B cell (primary cell): Measurements from ENCODE around the gene HAO2. TPM values are rescaled to one million over a fixed set of nuclear protein-coding genes. Genes with fewer than 3 reads are reported as not detected.

Source experiments
- ATAC-seq: fragments of 200-7000 bp; cut with Tn5 transposase; one replicate; pipeline ENCODE4 v1.10.0; 2021; ENCODE audit warnings: low read depth, mild to moderate bottlenecking, moderate number of reproducible peaks, moderate library complexity
- CTCF ChIA-PET: fragments of 350-600 bp; sonication (Branson Sonifier 250); formaldehyde crosslinking; loops from one replicate; lab custom pipeline; 2021; ENCODE audit warnings: antibody characterized with exemption, inconsistent platforms; lab: Charles Lee
- POLR2A ChIA-PET: fragments of 350-600 bp; sonication (Branson Sonifier 250); formaldehyde crosslinking; loops from one replicate; lab custom pipeline; 2021; ENCODE audit warnings: antibody characterized with exemption; lab: Charles Lee
- DNase-seq: peaks from one replicate; pipeline ENCODE4 v3.0.0; 2013
- H2AFZ ChIP-seq: 2 replicates; pipeline ENCODE4 v1.6.1; 2012; ENCODE audit warnings: mild to moderate bottlenecking, low read depth, low read length; ENCODE audit not compliant: insufficient read depth, poor library complexity, severe bottlenecking
- H3K27ac ChIP-seq, 2 donors: 1 replicate in 1 of 2; 2 replicates in 1 of 2; pipeline ENCODE4 v1.5.1; 2012 to 2013; ENCODE audit warnings: low read length in 2 of 2, mild to moderate bottlenecking in 2 of 2, moderate library complexity in 1 of 2
- H3K27me3 ChIP-seq, 4 experiments: fragments of 200-600 bp in 1 of 4; sonication (generic) in 1 of 4; replicated peaks in 1 of 4; 1 replicate in 2 of 4; 2 replicates in 2 of 4; pipeline versions ENCODE4 v1.6.1 to v1.7.0; 2013 to 2016; ENCODE audit warnings: low read length in 3 of 4, mild to moderate bottlenecking in 2 of 4, mixed read lengths in 1 of 4, moderate library complexity in 1 of 4; ENCODE audit not compliant: insufficient read depth in 4 of 4, control insufficient read depth in 3 of 4; ENCODE audit errors: control extremely low read depth in 1 of 4
- H3K36me3 ChIP-seq, 2 experiments: replicated peaks in 1 of 2; 1 replicate in 1 of 2; 2 replicates in 1 of 2; pipeline versions ENCODE4 v1.6.1 to v1.7.1; 2013; ENCODE audit warnings: low read length in 1 of 2; ENCODE audit not compliant: insufficient read depth in 2 of 2, control insufficient read depth in 1 of 2; ENCODE audit errors: control extremely low read depth in 1 of 2, extremely low read depth in 1 of 2
- H3K4me1 ChIP-seq, 2 donors: fragments of 200-600 bp in 1 of 2; sonication (generic) in 1 of 2; 1 replicate in 1 of 2; 2 replicates in 1 of 2; pipeline versions ENCODE4 v1.5.1 to v1.6.1; 2013 to 2017; ENCODE audit warnings: low read length in 2 of 2; ENCODE audit not compliant: control insufficient read depth in 2 of 2, insufficient read depth in 2 of 2
- H3K4me2 ChIP-seq: replicated peaks from 2 replicates; pipeline ENCODE3; 2012; ENCODE audit warnings: mild to moderate bottlenecking, low read depth, low read length; ENCODE audit not compliant: poor library complexity, severe bottlenecking
- H3K4me3 ChIP-seq, 5 experiments: fragments of 200-600 bp in 1 of 5; sonication (generic) in 1 of 5; 1 replicate in 3 of 5; 2 replicates in 2 of 5; pipeline versions ENCODE4 v1.5.1 to v1.7.0; 2011 to 2016; ENCODE audit warnings: low read length in 4 of 5, mild to moderate bottlenecking in 4 of 5, low read depth in 2 of 5, control low read depth in 1 of 5, moderate library complexity in 1 of 5; ENCODE audit not compliant: insufficient read depth in 1 of 5; ENCODE audit errors: control extremely low read depth in 1 of 5, extremely low read depth in 1 of 5
- H3K79me2 ChIP-seq: fragments of 200-600 bp; sonication (generic); one replicate; pipeline ENCODE4 v1.6.0; 2016; ENCODE audit warnings: low read length; ENCODE audit not compliant: control insufficient read depth, insufficient read depth
- H3K9ac ChIP-seq: fragments of 200-600 bp; sonication (generic); 2 replicates; pipeline ENCODE4 v1.6.1; 2017; ENCODE audit warnings: mild to moderate bottlenecking, low read length, moderate library complexity
- H3K9me3 ChIP-seq, 3 donors: one replicate each; pipeline versions ENCODE4 v1.6.1 to v1.7.1; 2013; ENCODE audit warnings: low read length in 2 of 3; ENCODE audit not compliant: control insufficient read depth in 2 of 3, insufficient read depth in 1 of 3; ENCODE audit errors: control extremely low read depth in 1 of 3
- H4K20me1 ChIP-seq: 2 replicates; pipeline ENCODE4 v1.6.0; 2012; ENCODE audit warnings: mild to moderate bottlenecking, low read length; ENCODE audit not compliant: insufficient read depth, control insufficient read depth, poor library complexity, severe bottlenecking
- H3K27ac Mint-ChIP-seq: one replicate; pipeline ENCODE4 v1.8.0; 2021; ENCODE audit warnings: mixed read lengths
- H3K27me3 Mint-ChIP-seq: one replicate; pipeline ENCODE4 v1.8.0; 2021; ENCODE audit warnings: mixed read lengths
- H3K4me1 Mint-ChIP-seq: one replicate; pipeline ENCODE4 v1.8.0; 2021; ENCODE audit warnings: mixed read lengths
- H3K4me3 Mint-ChIP-seq: one replicate; pipeline ENCODE4 v1.8.0; 2021; ENCODE audit warnings: mixed read lengths
- H3K9me3 Mint-ChIP-seq: one replicate; pipeline ENCODE4 v1.8.0; 2022; ENCODE audit warnings: mixed read lengths; ENCODE audit not compliant: insufficient read depth
- EZH2 ChIP-seq: IDR thresholded peaks from 2 replicates; pipeline ENCODE4 v1.6.1; 2012; ENCODE audit warnings: borderline replicate concordance, low read depth, mild to moderate bottlenecking, moderate library complexity, low read length; ENCODE audit not compliant: insufficient read depth, poor library complexity, severe bottlenecking
- WGBS: methylation state at CpG from one replicate; pipeline ENCODE4 v1.1.5; 2013; ENCODE audit warnings: missing lambda C conversion rate; ENCODE audit not compliant: insufficient coverage; 5-methylcytosine and 5-hydroxymethylcytosine counted together
- intact Hi-C: fragments of 100-400 bp; cut with micrococcal nuclease; formaldehyde crosslinking; loops from one replicate; pipeline ENCODE4 v1.10.0; 2022
- polyA plus RNA-seq: library from polyadenylated mRNA; depleted of rRNA; stranded (reverse); fragments of >200 nt; gene quantifications from 2 replicates; pipeline ENCODE4 v1.2.3, GENCODE V29; 2012
- total RNA-seq, 2 donors: library from RNA; stranded (reverse); fragments of 120-200 nt in 1 of 2; gene quantifications; 1 replicate in 1 of 2; 2 replicates in 1 of 2; pipeline versions ENCODE4 v1.2.3 to v1.2.4, GENCODE V29; 2013 to 2022
- TF ChIP-seq, protein P1 (sequence below): fragments of 200-600 bp; IDR thresholded peaks from one replicate; pipeline ENCODE4 v1.8.0; 2022; ENCODE audit warnings: antibody characterized with exemption, mild to moderate bottlenecking

HAO2 gene
- total and polyA plus RNA-seq, 2 donors (not counting 1 experiment from before 2014, with no cell fraction given): not detected

DNA sequence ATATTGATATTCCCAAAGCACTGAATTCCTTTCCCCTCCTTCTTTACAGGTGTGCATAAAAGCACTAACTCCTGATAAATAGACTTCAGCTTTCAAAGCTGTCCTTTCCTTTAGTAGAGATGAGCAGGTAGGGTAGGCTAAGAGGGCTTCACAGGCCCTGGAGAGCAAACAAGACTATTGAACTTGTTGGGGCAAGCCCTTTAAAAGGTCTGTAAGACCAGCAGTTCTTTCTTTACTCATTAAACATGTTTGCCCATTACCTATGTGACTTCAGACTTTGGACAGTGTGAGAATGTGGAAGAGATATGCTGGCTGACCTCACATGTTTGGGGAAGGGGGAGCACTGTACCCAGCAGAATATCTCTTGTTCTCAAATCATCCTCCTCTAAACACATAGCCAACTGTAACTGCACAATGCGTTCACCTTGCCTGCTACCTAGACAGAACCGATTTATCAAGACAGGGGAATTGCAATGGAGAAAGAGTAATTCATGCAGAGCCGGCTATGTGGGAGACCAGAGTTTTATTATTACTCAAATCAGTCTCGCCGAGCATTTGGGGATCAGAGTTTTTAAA, 27.1 kb upstream of the HAO2 start:
- peaks cover 0 to 3% (median 0%) of the 10 kb centered on the region in 4 experiments for H3K27me3 ChIP-seq
- H3K36me3 ChIP-seq: no peaks in the 10 kb centered on the region
- Mint-ChIP-seq H3K4me3 (no peak overlapping the region), H3K4me1 (no peaks in the 10 kb centered on the region), H3K27ac (no peak overlapping the region), H3K9me3 (peaks cover 1% of the 10 kb centered on the region), H3K27me3 (no peaks in the 10 kb centered on the region)
- H3K4me1 ChIP-seq: no peaks in the 10 kb centered on the region
- no peak overlapping the region for H2AFZ ChIP-seq
- ChIA-PET POLR2A (no interaction called here), CTCF (no interaction called here)
- TF ChIP-seq, protein P1, sequence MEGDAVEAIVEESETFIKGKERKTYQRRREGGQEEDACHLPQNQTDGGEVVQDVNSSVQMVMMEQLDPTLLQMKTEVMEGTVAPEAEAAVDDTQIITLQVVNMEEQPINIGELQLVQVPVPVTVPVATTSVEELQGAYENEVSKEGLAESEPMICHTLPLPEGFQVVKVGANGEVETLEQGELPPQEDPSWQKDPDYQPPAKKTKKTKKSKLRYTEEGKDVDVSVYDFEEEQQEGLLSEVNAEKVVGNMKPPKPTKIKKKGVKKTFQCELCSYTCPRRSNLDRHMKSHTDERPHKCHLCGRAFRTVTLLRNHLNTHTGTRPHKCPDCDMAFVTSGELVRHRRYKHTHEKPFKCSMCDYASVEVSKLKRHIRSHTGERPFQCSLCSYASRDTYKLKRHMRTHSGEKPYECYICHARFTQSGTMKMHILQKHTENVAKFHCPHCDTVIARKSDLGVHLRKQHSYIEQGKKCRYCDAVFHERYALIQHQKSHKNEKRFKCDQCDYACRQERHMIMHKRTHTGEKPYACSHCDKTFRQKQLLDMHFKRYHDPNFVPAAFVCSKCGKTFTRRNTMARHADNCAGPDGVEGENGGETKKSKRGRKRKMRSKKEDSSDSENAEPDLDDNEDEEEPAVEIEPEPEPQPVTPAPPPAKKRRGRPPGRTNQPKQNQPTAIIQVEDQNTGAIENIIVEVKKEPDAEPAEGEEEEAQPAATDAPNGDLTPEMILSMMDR: no peak
- no peak for TF ChIP-seq EZH2
- no peak overlapping the region for H3K4me3 ChIP-seq
- H3K4me2 ChIP-seq: no peak overlapping the region
- H3K79me2 ChIP-seq: no peaks in the 10 kb centered on the region
- no peak overlapping the region for H3K27ac ChIP-seq
- intact Hi-C loops: no loop called here
- no peak overlapping the region for H3K9ac ChIP-seq
- H3K9me3 ChIP-seq: peaks cover 0 to 3% (median 3%) of the 10 kb centered on the region in 3 donors
- 94% methylated on average over 3 of the region's 5 CpGs for WGBS
- ATAC-seq (no peak), DNase-seq (no peak)
- no peaks in the 10 kb centered on the region for H4K20me1 ChIP-seq

DNA sequence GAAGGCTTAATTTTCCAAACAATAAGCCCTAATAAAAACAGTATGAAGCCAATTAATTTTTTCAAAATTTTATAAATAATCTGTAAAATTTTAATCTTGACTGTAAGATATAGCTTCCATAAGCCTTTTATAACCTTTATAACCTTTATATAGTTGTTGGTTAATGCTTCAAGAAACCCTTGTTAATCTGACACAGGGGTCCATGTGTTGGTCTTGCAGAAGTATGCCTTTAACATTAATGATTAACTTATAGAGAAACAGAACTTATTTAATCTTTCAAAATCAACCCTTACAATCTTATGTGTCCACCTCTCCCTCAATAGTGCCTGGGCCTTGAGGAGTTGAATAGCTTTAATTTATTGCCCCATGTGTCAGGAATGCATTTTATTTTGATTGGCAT, 23.2 kb upstream of the HAO2 start:
- Mint-ChIP-seq H3K27me3 (no peaks in the 10 kb centered on the region), H3K9me3 (peaks cover 1% of the 10 kb centered on the region), H3K4me3 (no peak overlapping the region), H3K4me1 (peaks cover 2% of the 10 kb centered on the region), H3K27ac (no peak overlapping the region)
- H3K9me3 ChIP-seq: peaks cover 0 to 3% (median 3%) of the 10 kb centered on the region in 3 donors
- no peaks in the 10 kb centered on the region for H3K36me3 ChIP-seq
- no peaks in the 10 kb centered on the region for H4K20me1 ChIP-seq
- TF ChIP-seq EZH2: no peak
- TF ChIP-seq, protein P1: no peak
- H3K4me3 ChIP-seq: no peak overlapping the region
- no peak for DNase-seq
- CTCF ChIA-PET: no interaction called here
- peaks cover 0 to 3% (median 0%) of the 10 kb centered on the region in 4 experiments for H3K27me3 ChIP-seq
- intact Hi-C loops: no loop called here
- no peak overlapping the region for H3K27ac ChIP-seq
- H3K4me2 ChIP-seq: no peak overlapping the region
- H3K9ac ChIP-seq: no peak overlapping the region
- H3K79me2 ChIP-seq: no peaks in the 10 kb centered on the region
- no peak for ATAC-seq
- POLR2A ChIA-PET: no interaction called here
- H2AFZ ChIP-seq: no peak overlapping the region
- H3K4me1 ChIP-seq: no peaks in the 10 kb centered on the region
